HG03558 (cell line): Measurements from ENCODE around the gene PGF.
A peak's percentile ranks its signal among the peaks of the same experiment; 100 is the strongest.

Experiments used
- ATAC-seq: cut with Tn5 transposase; IDR thresholded peaks from one replicate; pipeline ENCODE4 v1.9.1; 2021; ENCODE audit warnings: moderate number of reproducible peaks; ENCODE audit not compliant: unreplicated experiment; ENCODE audit errors: extremely low read depth

The PGF gene

GRCh38 chr14:74924061-74924460 is 31.3 kb downstream of the PGF start:
- no peak for ATAC-seq

GRCh38 chr14:74922752-74923401 is 32.5 kb downstream of the PGF start, which contains the start of gene RPS6KL1:
Gene RPS6KL1, minus strand, starts transcription at chr14:74923260. Its CDS starts 1,719 bp downstream, at chr14:74921541.
- peak; percentile 85 for ATAC-seq

GRCh38 chr14:74921987-74922751 is 33.2 kb downstream of the PGF start:
- no peak for ATAC-seq

- no peak for ATAC-seq
Observed at GRCh38 chr14:74921053-74921620, 34.3 kb downstream of the PGF start.

- ATAC-seq: no peak
Observed at GRCh38 chr14:74920281-74920680, 35.1 kb downstream of the PGF start.

GRCh38 chr14:74919421-74920165 is 35.8 kb downstream of the PGF start:
- no peak for ATAC-seq

GRCh38 chr14:74918380-74918779 is 37.0 kb downstream of the PGF start:
- ATAC-seq: no peak

- no peak for ATAC-seq
Observed at GRCh38 chr14:74917646-74918081, 37.7 kb downstream of the PGF start.

- ATAC-seq: no peak
Observed at GRCh38 chr14:74917178-74917543, 38.2 kb downstream of the PGF start.

- ATAC-seq: no peak
Observed at GRCh38 chr14:74915826-74916225, 39.6 kb downstream of the PGF start.

- ATAC-seq: no peak
Observed at GRCh38 chr14:74915426-74915825, 40.0 kb downstream of the PGF start.

- no peak for ATAC-seq
Observed at GRCh38 chr14:74913986-74914573, 41.3 kb downstream of the PGF start.

- ATAC-seq: no peak
Observed at GRCh38 chr14:74913393-74913910, 41.9 kb downstream of the PGF start.

GRCh38 chr14:74912801-74913200 is 42.6 kb downstream of the PGF start:
- no peak for ATAC-seq

- no peak for ATAC-seq
Observed at GRCh38 chr14:74912111-74912510, 43.3 kb downstream of the PGF start.

- ATAC-seq: no peak
Observed at GRCh38 chr14:74911704-74912103, 43.7 kb downstream of the PGF start.

- ATAC-seq: no peak
Observed at GRCh38 chr14:74911221-74911620, 44.2 kb downstream of the PGF start.

- no peak for ATAC-seq
Observed at GRCh38 chr14:74910556-74910955, 44.8 kb downstream of the PGF start.

- no peak for ATAC-seq
Observed at GRCh38 chr14:74909911-74910310, 45.5 kb downstream of the PGF start.

GRCh38 chr14:74909501-74909900 is 45.9 kb downstream of the PGF start:
- ATAC-seq: no peak
